ENCODE results near the gene XPNPEP1.

The XPNPEP1 gene

DNA sequence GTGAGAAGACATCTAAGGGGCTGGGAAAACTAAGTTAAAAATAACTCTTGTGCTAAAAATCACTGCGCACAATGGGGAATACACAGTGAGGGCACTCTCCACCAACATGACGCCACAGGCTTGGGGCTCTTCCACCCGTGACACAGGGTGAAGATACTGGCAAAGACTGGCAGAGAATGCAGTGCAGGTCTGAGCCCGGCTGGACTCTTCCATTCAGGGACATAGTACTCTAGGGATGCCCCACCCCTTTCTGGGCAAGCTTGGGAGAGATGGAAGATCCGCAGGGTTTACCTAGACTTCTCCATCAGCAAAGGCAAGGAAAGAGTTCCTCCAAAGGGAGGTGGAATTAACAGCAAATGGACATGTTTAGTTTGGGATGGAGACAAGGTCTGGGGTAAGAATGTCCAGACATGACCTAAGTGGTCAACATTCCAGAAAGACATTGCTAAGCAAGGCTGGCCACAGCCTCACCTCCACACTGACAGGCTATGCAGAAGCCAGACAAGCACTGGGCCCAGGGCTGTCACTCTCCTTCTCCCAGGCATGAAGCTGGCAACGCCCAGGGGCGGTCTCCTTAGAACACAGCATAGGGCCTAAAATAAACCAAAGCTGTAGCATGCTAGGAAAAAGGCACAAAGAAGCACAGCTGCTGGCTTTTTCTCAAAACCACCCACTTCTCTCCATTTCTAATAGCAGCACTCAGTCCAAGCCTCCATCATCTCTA, 28.1 kb downstream of the XPNPEP1 start:
- H3K9me3 ChIP-seq (replicated peaks in 1 of 2; ENCODE audit: control insufficient read depth in 2 of 2, insufficient read depth in 1 of 2, low read depth in 1 of 2, low read length in 2 of 2): peaks cover 0 to 3% of the 10 kb centered on the region in 2 donors
- no peak overlapping the region for H3K27ac ChIP-seq (replicated peaks; ENCODE audit: low read length)
- H2BK5ac ChIP-seq (ENCODE audit: low read length): no peak overlapping the region
- no peak overlapping the region for H2BK120ac ChIP-seq (ENCODE audit: low read depth, low read length)
- no peaks in the 10 kb centered on the region for H3K27me3 ChIP-seq (ENCODE audit: control insufficient read depth in 3 of 3, insufficient read depth in 3 of 3, low read depth in 1 of 3, low read length in 3 of 3)
- no peak overlapping the region for H4K91ac ChIP-seq (ENCODE audit: low read depth, low read length, poor library complexity)
- H3K9ac ChIP-seq (ENCODE audit: low read depth, low read length, poor library complexity): no peak overlapping the region
- peaks cover 0 to 23% of the 10 kb centered on the region in 2 donors for H3K36me3 ChIP-seq (replicated peaks in 1 of 2; ENCODE audit: control insufficient read depth in 2 of 2, insufficient read depth in 2 of 2, low read length in 2 of 2)
- H3K14ac ChIP-seq (ENCODE audit: low read length): no peak overlapping the region
- no peak overlapping the region for H3K18ac ChIP-seq (ENCODE audit: low read length)
- DNase-seq (ENCODE audit: low spot score): no peak
- no peak overlapping the region for H2BK12ac ChIP-seq (ENCODE audit: low read length)
- no peak overlapping the region for H3K4me3 ChIP-seq (ENCODE audit: low read length in 2 of 2)
- no peak overlapping the region for H4K8ac ChIP-seq (ENCODE audit: low read depth, low read length)
- no peak overlapping the region for H3K23ac ChIP-seq (ENCODE audit: low read depth, low read length, poor library complexity)
- no peak overlapping the region for H3K4ac ChIP-seq (ENCODE audit: low read length)
- no peak overlapping the region for H2AFZ ChIP-seq (ENCODE audit: low read length)
- no peak overlapping the region for H3K4me2 ChIP-seq (ENCODE audit: insufficient read depth, low read length, poor library complexity, severe bottlenecking)
- peak overlapping the region; percentile 23 for H2AK5ac ChIP-seq (ENCODE audit: low read depth, low read length)
- no CpG with 5 or more reads among the region's 7 CpGs for WGBS, 2 donors (ENCODE audit: extremely low coverage in 2 of 2, insufficient read length in 2 of 2, insufficient replicate concordance in 1 of 2)
- peak overlapping the region; percentile 57 for H2BK15ac ChIP-seq (ENCODE audit: low read length)
- peaks cover 8 to 24% of the 10 kb centered on the region in 2 donors for H3K4me1 ChIP-seq (ENCODE audit: control insufficient read depth in 2 of 2, insufficient read depth in 1 of 2, low read depth in 1 of 2, low read length in 2 of 2)
- peaks cover 3% of the 10 kb centered on the region for H3K79me1 ChIP-seq (ENCODE audit: low read depth, low read length)

- Histone ChIP-seq H3K14ac (ENCODE audit: low read length) (no peak overlapping the region), H4K91ac (ENCODE audit: low read depth, low read length, poor library complexity) (no peak overlapping the region), H3K23ac (ENCODE audit: low read depth, low read length, poor library complexity) (no peak overlapping the region), H3K36me3 (replicated peaks in 1 of 2; ENCODE audit: control insufficient read depth in 2 of 2, insufficient read depth in 2 of 2, low read length in 2 of 2) (peaks cover 0 to 23% of the 10 kb centered on the region in 2 donors), H3K9ac (ENCODE audit: low read depth, low read length, poor library complexity) (no peak overlapping the region), H3K4me1 (ENCODE audit: control insufficient read depth in 2 of 2, insufficient read depth in 1 of 2, low read depth in 1 of 2, low read length in 2 of 2) (peaks cover 8 to 24% of the 10 kb centered on the region in 2 donors), H2BK120ac (ENCODE audit: low read depth, low read length) (no peak overlapping the region), H2BK15ac (ENCODE audit: low read length) (no peak overlapping the region), H3K18ac (ENCODE audit: low read length) (no peak overlapping the region), H2AK5ac (ENCODE audit: low read depth, low read length) (no peak overlapping the region), H3K79me1 (ENCODE audit: low read depth, low read length) (peaks cover 3% of the 10 kb centered on the region), H2BK12ac (ENCODE audit: low read length) (no peak overlapping the region), H3K4ac (ENCODE audit: low read length) (no peak overlapping the region), H3K9me3 (replicated peaks in 1 of 2; ENCODE audit: control insufficient read depth in 2 of 2, insufficient read depth in 1 of 2, low read depth in 1 of 2, low read length in 2 of 2) (peaks cover 0 to 3% of the 10 kb centered on the region in 2 donors), H2AFZ (ENCODE audit: low read length) (no peak overlapping the region), H4K8ac (ENCODE audit: low read depth, low read length) (no peak overlapping the region), H3K4me2 (ENCODE audit: insufficient read depth, low read length, poor library complexity, severe bottlenecking) (no peak overlapping the region), H3K27ac (replicated peaks; ENCODE audit: low read length) (no peak overlapping the region), H3K4me3 (ENCODE audit: low read length in 2 of 2) (no peak overlapping the region), H3K27me3 (ENCODE audit: control insufficient read depth in 3 of 3, insufficient read depth in 3 of 3, low read depth in 1 of 3, low read length in 3 of 3) (no peaks in the 10 kb centered on the region), H2BK5ac (ENCODE audit: low read length) (no peak overlapping the region)
- DNase-seq (ENCODE audit: low spot score): no peak
- no CpG with 5 or more reads among the region's 5 CpGs for WGBS, 2 donors (ENCODE audit: extremely low coverage in 2 of 2, insufficient read length in 2 of 2, insufficient replicate concordance in 1 of 2)
Observed at GRCh38 chr10:109894516-109894915, 28.8 kb downstream of the XPNPEP1 start.

- no peak overlapping the region for H2AK5ac ChIP-seq (ENCODE audit: low read depth, low read length)
- no peak overlapping the region for H4K8ac ChIP-seq (ENCODE audit: low read depth, low read length)
- H3K36me3 ChIP-seq (replicated peaks in 1 of 2; ENCODE audit: control insufficient read depth in 2 of 2, insufficient read depth in 2 of 2, low read length in 2 of 2): peaks cover 0 to 26% of the 10 kb centered on the region in 2 donors
- H3K23ac ChIP-seq (ENCODE audit: low read depth, low read length, poor library complexity): no peak overlapping the region
- H3K14ac ChIP-seq (ENCODE audit: low read length): no peak overlapping the region
- H2BK120ac ChIP-seq (ENCODE audit: low read depth, low read length): no peak overlapping the region
- H3K4ac ChIP-seq (ENCODE audit: low read length): no peak overlapping the region
- no peak overlapping the region for H2BK5ac ChIP-seq (ENCODE audit: low read length)
- H3K27ac ChIP-seq (replicated peaks; ENCODE audit: low read length): no peak overlapping the region
- no peak overlapping the region for H3K18ac ChIP-seq (ENCODE audit: low read length)
- no peak overlapping the region for H2BK12ac ChIP-seq (ENCODE audit: low read length)
- no peak overlapping the region for H2AFZ ChIP-seq (ENCODE audit: low read length)
- H4K91ac ChIP-seq (ENCODE audit: low read depth, low read length, poor library complexity): no peak overlapping the region
- no peaks in the 10 kb centered on the region for H3K79me1 ChIP-seq (ENCODE audit: low read depth, low read length)
- no peak overlapping the region for H3K4me3 ChIP-seq (ENCODE audit: low read length in 2 of 2)
- no peak overlapping the region for H2BK15ac ChIP-seq (ENCODE audit: low read length)
- peaks cover 0 to 3% of the 10 kb centered on the region in 2 donors for H3K9me3 ChIP-seq (replicated peaks in 1 of 2; ENCODE audit: control insufficient read depth in 2 of 2, insufficient read depth in 1 of 2, low read depth in 1 of 2, low read length in 2 of 2)
- H3K9ac ChIP-seq (ENCODE audit: low read depth, low read length, poor library complexity): no peak overlapping the region
- no peak for DNase-seq (ENCODE audit: low spot score)
- WGBS, 2 donors (ENCODE audit: extremely low coverage in 2 of 2, insufficient read length in 2 of 2, insufficient replicate concordance in 1 of 2): no CpG with 5 or more reads among the region's 4 CpGs
- no peaks in the 10 kb centered on the region for H3K27me3 ChIP-seq (ENCODE audit: control insufficient read depth in 3 of 3, insufficient read depth in 3 of 3, low read depth in 1 of 3, low read length in 3 of 3)
- no peak overlapping the region for H3K4me2 ChIP-seq (ENCODE audit: insufficient read depth, low read length, poor library complexity, severe bottlenecking)
- H3K4me1 ChIP-seq (ENCODE audit: control insufficient read depth in 2 of 2, insufficient read depth in 1 of 2, low read depth in 1 of 2, low read length in 2 of 2): peaks cover 8 to 24% of the 10 kb centered on the region in 2 donors
Observed at GRCh38 chr10:109893386-109893785, 29.9 kb downstream of the XPNPEP1 start.

- Histone ChIP-seq H2BK120ac (ENCODE audit: low read depth, low read length) (no peak overlapping the region), H3K4me2 (ENCODE audit: insufficient read depth, low read length, poor library complexity, severe bottlenecking) (no peak overlapping the region), H2BK15ac (ENCODE audit: low read length) (no peak overlapping the region), H4K91ac (ENCODE audit: low read depth, low read length, poor library complexity) (no peak overlapping the region), H2AK5ac (ENCODE audit: low read depth, low read length) (no peak overlapping the region), H3K4me3 (ENCODE audit: low read length in 2 of 2) (no peak overlapping the region), H3K79me1 (ENCODE audit: low read depth, low read length) (no peaks in the 10 kb centered on the region), H2BK5ac (ENCODE audit: low read length) (no peak overlapping the region), H3K9me3 (replicated peaks in 1 of 2; ENCODE audit: control insufficient read depth in 2 of 2, insufficient read depth in 1 of 2, low read depth in 1 of 2, low read length in 2 of 2) (peaks cover 0 to 3% of the 10 kb centered on the region in 2 donors), H3K9ac (ENCODE audit: low read depth, low read length, poor library complexity) (no peak overlapping the region), H3K18ac (ENCODE audit: low read length) (no peak overlapping the region), H3K36me3 (replicated peaks in 1 of 2; ENCODE audit: control insufficient read depth in 2 of 2, insufficient read depth in 2 of 2, low read length in 2 of 2) (peaks cover 0 to 31% of the 10 kb centered on the region in 2 donors), H3K23ac (ENCODE audit: low read depth, low read length, poor library complexity) (no peak overlapping the region), H2BK12ac (ENCODE audit: low read length) (no peak overlapping the region), H3K14ac (ENCODE audit: low read length) (no peak overlapping the region), H3K4ac (ENCODE audit: low read length) (no peak overlapping the region), H2AFZ (ENCODE audit: low read length) (peak overlapping the region; percentile 71), H3K27ac (replicated peaks; ENCODE audit: low read length) (peak overlapping the region; percentile 14), H3K4me1 (ENCODE audit: control insufficient read depth in 2 of 2, insufficient read depth in 1 of 2, low read depth in 1 of 2, low read length in 2 of 2) (peaks cover 8 to 26% of the 10 kb centered on the region in 2 donors), H3K27me3 (ENCODE audit: control insufficient read depth in 3 of 3, insufficient read depth in 3 of 3, low read depth in 1 of 3, low read length in 3 of 3) (no peaks in the 10 kb centered on the region), H4K8ac (ENCODE audit: low read depth, low read length) (no peak overlapping the region)
- no CpG with 5 or more reads among the region's 9 CpGs for WGBS, 2 donors (ENCODE audit: extremely low coverage in 2 of 2, insufficient read length in 2 of 2, insufficient replicate concordance in 1 of 2)
- peak; percentile 36 for DNase-seq (ENCODE audit: low spot score)
Observed at GRCh38 chr10:109892931-109893330, 30.4 kb downstream of the XPNPEP1 start.
